ENCODE results near the gene S1PR4. TPM values are rescaled to one million over a fixed set of nuclear protein-coding genes. Genes with fewer than 3 reads are reported as not detected.
"Not testable (repeated sequence)": the region's sequence is repeated elsewhere in the genome, so short reads cannot be mapped to it uniquely, and the experiment has no call there.

S1PR4 gene
- polyA plus RNA-seq, 3 donors = 0.19 to 0.35 (median 0.31) TPM

GRCh38 chr19:3151563-3152418 is 26.8 kb upstream of the S1PR4 start:
- no peak for DNase-seq (ENCODE audit: low read depth in 3 of 3, low spot score in 2 of 3)

- DNase-seq (ENCODE audit: low read depth in 3 of 3, low spot score in 2 of 3) = no peak
These were observed 26.2 kb upstream of the S1PR4 start for GRCh38 chr19:3152419-3152780.

GRCh38 chr19:3153286-3154230 is 25.0 kb upstream of the S1PR4 start:
- no peak for DNase-seq (ENCODE audit: low read depth in 3 of 3, low spot score in 2 of 3)

- DNase-seq (ENCODE audit: low read depth in 3 of 3, low spot score in 2 of 3) = not testable (repeated sequence)
These were observed 24.1 kb upstream of the S1PR4 start for GRCh38 chr19:3154447-3154846.

- DNase-seq (ENCODE audit: low read depth in 3 of 3, low spot score in 2 of 3) = no peak
These were observed 23.4 kb upstream of the S1PR4 start for GRCh38 chr19:3154957-3155736.

GRCh38 chr19:3157096-3157845 is 21.3 kb upstream of the S1PR4 start:
- no peak for DNase-seq (ENCODE audit: low read depth in 3 of 3, low spot score in 2 of 3)

GRCh38 chr19:3159565-3159964 is 19.0 kb upstream of the S1PR4 start:
- DNase-seq (ENCODE audit: low read depth in 3 of 3, low spot score in 2 of 3) = no peak

- no peak for DNase-seq (ENCODE audit: low read depth in 3 of 3, low spot score in 2 of 3)
These were observed 18.4 kb upstream of the S1PR4 start for GRCh38 chr19:3160219-3160618.

- no peak for DNase-seq (ENCODE audit: low read depth in 3 of 3, low spot score in 2 of 3)
These were observed 17.1 kb upstream of the S1PR4 start for GRCh38 chr19:3161453-3161852.

- no peak for DNase-seq (ENCODE audit: low read depth in 3 of 3, low spot score in 2 of 3)
These were observed 15.9 kb upstream of the S1PR4 start for GRCh38 chr19:3162418-3163229.

- peak; percentile 30 to 42 (median 31) for DNase-seq (ENCODE audit: low read depth in 3 of 3, low spot score in 2 of 3)
These were observed 15.2 kb upstream of the S1PR4 start for GRCh38 chr19:3163230-3163886.

GRCh38 chr19:3163943-3164342 is 14.6 kb upstream of the S1PR4 start:
- no peak for DNase-seq (ENCODE audit: low read depth in 3 of 3, low spot score in 2 of 3)

- DNase-seq (ENCODE audit: low read depth in 3 of 3, low spot score in 2 of 3) = no peak
These were observed 10.9 kb upstream of the S1PR4 start for GRCh38 chr19:3167533-3168272.

- no peak for DNase-seq (ENCODE audit: low read depth in 3 of 3, low spot score in 2 of 3)
These were observed 6.5 kb upstream of the S1PR4 start for GRCh38 chr19:3171894-3172672.

- DNase-seq (ENCODE audit: low read depth in 3 of 3, low spot score in 2 of 3) = not testable (repeated sequence)
These were observed 5.9 kb upstream of the S1PR4 start for GRCh38 chr19:3172673-3173000.

- DNase-seq (ENCODE audit: low read depth in 3 of 3, low spot score in 2 of 3) = no peak
These were observed 2.5 kb upstream of the S1PR4 start for GRCh38 chr19:3175781-3176714.
